Measurements from ENCODE around the gene SIT1.
"Not testable (repeated sequence)": the region's sequence is repeated elsewhere in the genome, so short reads cannot be mapped to it uniquely, and the experiment has no call there.

SIT1 gene

GRCh38 chr9:35638751-35639150 lies 12.0 kb downstream of the SIT1 start:
- not testable (repeated sequence) for DNase-seq (ENCODE audit: low read depth in 1 of 2, low spot score in 1 of 2)

- DNase-seq (ENCODE audit: low read depth in 1 of 2, low spot score in 1 of 2): not testable (repeated sequence)
Measured at GRCh38 chr9:35637427-35637955, 13.2 kb downstream of the SIT1 start.

- DNase-seq (ENCODE audit: low read depth in 1 of 2, low spot score in 1 of 2): not testable (repeated sequence)
Measured at GRCh38 chr9:35636877-35637246, 13.9 kb downstream of the SIT1 start.

- DNase-seq (ENCODE audit: low read depth in 1 of 2, low spot score in 1 of 2): no peak
Measured at GRCh38 chr9:35636135-35636876, 14.4 kb downstream of the SIT1 start.

GRCh38 chr9:35635730-35636129 lies 15.0 kb downstream of the SIT1 start:
- no peak for DNase-seq (ENCODE audit: low read depth in 1 of 2, low spot score in 1 of 2)

GRCh38 chr9:35629597-35629996 lies 21.1 kb downstream of the SIT1 start:
- DNase-seq (ENCODE audit: low read depth in 1 of 2, low spot score in 1 of 2): no peak

GRCh38 chr9:35628389-35628991 lies 22.2 kb downstream of the SIT1 start:
- DNase-seq (ENCODE audit: low read depth in 1 of 2, low spot score in 1 of 2): no peak

GRCh38 chr9:35627575-35627974 lies 23.2 kb downstream of the SIT1 start:
- DNase-seq (ENCODE audit: low read depth in 1 of 2, low spot score in 1 of 2): no peak

GRCh38 chr9:35619800-35620158 lies 31.0 kb downstream of the SIT1 start:
- DNase-seq (ENCODE audit: low read depth in 1 of 2, low spot score in 1 of 2): no peak

GRCh38 chr9:35618854-35619799 lies 31.6 kb downstream of the SIT1 start:
- no peak for DNase-seq (ENCODE audit: low read depth in 1 of 2, low spot score in 1 of 2)

GRCh38 chr9:35618325-35618727 lies 32.4 kb downstream of the SIT1 start, which contains the start of gene CD72:
CD72 (minus strand) TSS chr9:35618413; CDS start chr9:35618303, 110 bp downstream.
- no peak for DNase-seq (ENCODE audit: low read depth in 1 of 2, low spot score in 1 of 2)

GRCh38 chr9:35617548-35617947 lies 33.2 kb downstream of the SIT1 start:
- DNase-seq (ENCODE audit: low read depth in 1 of 2, low spot score in 1 of 2): no peak

- DNase-seq (ENCODE audit: low read depth in 1 of 2, low spot score in 1 of 2): peak; percentile 45 to 52
Measured at GRCh38 chr9:35616681-35617459, 33.9 kb downstream of the SIT1 start.

GRCh38 chr9:35615981-35616680 lies 34.6 kb downstream of the SIT1 start:
- DNase-seq (ENCODE audit: low read depth in 1 of 2, low spot score in 1 of 2): no peak

- no peak for DNase-seq (ENCODE audit: low read depth in 1 of 2, low spot score in 1 of 2)
Measured at GRCh38 chr9:35612843-35613242, 37.9 kb downstream of the SIT1 start.

GRCh38 chr9:35612066-35612465 lies 38.7 kb downstream of the SIT1 start:
- DNase-seq (ENCODE audit: low read depth in 1 of 2, low spot score in 1 of 2): not testable (repeated sequence)

GRCh38 chr9:35611230-35611797 lies 39.4 kb downstream of the SIT1 start:
- DNase-seq (ENCODE audit: low read depth in 1 of 2, low spot score in 1 of 2): peak in 1 of 2 donors; percentile 39

- no peak for DNase-seq (ENCODE audit: low read depth in 1 of 2, low spot score in 1 of 2)
Measured at GRCh38 chr9:35609820-35610163, 40.9 kb downstream of the SIT1 start.

GRCh38 chr9:35609001-35609819 lies 41.5 kb downstream of the SIT1 start:
- no peak for DNase-seq (ENCODE audit: low read depth in 1 of 2, low spot score in 1 of 2)

Measured in activated T-helper 1 cell treated with anti-CD3 and anti-CD28 coated beads, Interleukin-2, amount 50 U/mL, for 16 hours (primary cell).